NT2/D1 (cell line): ENCODE measurements around the gene CPD.

Source experiments
- DNase-seq: peaks from one replicate; pipeline ENCODE4 v3.0.0-alpha.2; 2011; ENCODE audit warnings: low read depth, low spot score
- H3K27me3 ChIP-seq: 2 replicates; pipeline ENCODE4 v1.6.0; 2011; ENCODE audit warnings: mild to moderate bottlenecking; ENCODE audit not compliant: insufficient read length, insufficient read depth
- H3K36me3 ChIP-seq: 2 replicates; pipeline ENCODE4 v1.6.1; 2011; ENCODE audit warnings: mild to moderate bottlenecking, low read length, mixed read lengths; ENCODE audit not compliant: insufficient read depth, insufficient read length
- H3K4me1 ChIP-seq: 2 replicates; pipeline ENCODE4 v1.5.1; 2011; ENCODE audit not compliant: insufficient read depth, insufficient read length
- H3K4me3 ChIP-seq: 2 replicates; pipeline ENCODE4 v1.5.1; 2011; ENCODE audit warnings: low read depth; ENCODE audit not compliant: insufficient read length
- H3K9ac ChIP-seq: 2 replicates; pipeline ENCODE4 v1.6.0; 2011; ENCODE audit warnings: low read depth; ENCODE audit not compliant: insufficient read length
- H3K9me3 ChIP-seq: 2 replicates; pipeline ENCODE4 v1.5.1; 2011; ENCODE audit warnings: mild to moderate bottlenecking, low read length; ENCODE audit not compliant: insufficient read depth
- SUZ12 ChIP-seq: IDR thresholded peaks from 2 replicates; pipeline ENCODE4 v1.6.1; 2011; ENCODE audit not compliant: insufficient read length, insufficient read depth; ENCODE audit errors: extremely low read depth
- YY1 ChIP-seq: IDR thresholded peaks from 2 replicates; pipeline ENCODE4 v1.6.1; 2011; ENCODE audit not compliant: insufficient read length, insufficient read depth
- ZNF274 ChIP-seq: IDR thresholded peaks from 2 replicates; pipeline ENCODE4 v1.6.1; 2011; ENCODE audit warnings: mild to moderate bottlenecking, low read depth, low read length

The CPD gene

GRCh38 chr17:30505868-30506417 lies 127.2 kb downstream of the CPD start:
- no peak overlapping the region for H3K4me3 ChIP-seq
- no peak for TF ChIP-seq ZNF274
- TF ChIP-seq SUZ12 = no peak
- no peaks in the 10 kb centered on the region for H3K9me3 ChIP-seq
- H3K36me3 ChIP-seq = peaks cover 34% of the 10 kb centered on the region
- H3K4me1 ChIP-seq = peaks cover 4% of the 10 kb centered on the region
- no peak overlapping the region for H3K9ac ChIP-seq
- no peaks in the 10 kb centered on the region for H3K27me3 ChIP-seq
- DNase-seq = no peak

GRCh38 chr17:30506481-30506880 lies 127.8 kb downstream of the CPD start:
- H3K4me3 ChIP-seq = no peak overlapping the region
- DNase-seq = no peak
- no peaks in the 10 kb centered on the region for H3K27me3 ChIP-seq
- TF ChIP-seq ZNF274 (no peak), YY1 (no peak), SUZ12 (no peak)
- H3K36me3 ChIP-seq = peaks cover 31% of the 10 kb centered on the region
- peaks cover 4% of the 10 kb centered on the region for H3K4me1 ChIP-seq
- H3K9ac ChIP-seq = no peak overlapping the region
- no peaks in the 10 kb centered on the region for H3K9me3 ChIP-seq

- H3K36me3 ChIP-seq = peaks cover 48% of the 10 kb centered on the region
- H3K4me1 ChIP-seq = no peaks in the 10 kb centered on the region
These were observed 134.6 kb downstream of the CPD start for GRCh38 chr17:30513346-30513745.

GRCh38 chr17:30514895-30515596 lies 136.3 kb downstream of the CPD start:
- H3K36me3 ChIP-seq = peaks cover 58% of the 10 kb centered on the region

More at GRCh38 chr17:30513346-30513745, 134.6 kb downstream of the CPD start:
- H3K9ac ChIP-seq = no peak overlapping the region
- no peaks in the 10 kb centered on the region for H3K27me3 ChIP-seq
- DNase-seq = no peak
- H3K9me3 ChIP-seq = no peaks in the 10 kb centered on the region
- TF ChIP-seq ZNF274 = no peak
- TF ChIP-seq SUZ12 = no peak
- no peak for TF ChIP-seq YY1
- H3K4me3 ChIP-seq = no peak overlapping the region

GRCh38 chr17:30517786-30518185 lies 139.1 kb downstream of the CPD start:
- H3K4me3 ChIP-seq = no peak overlapping the region

More at GRCh38 chr17:30514895-30515596, 136.3 kb downstream of the CPD start:
- no peaks in the 10 kb centered on the region for H3K4me1 ChIP-seq
- no peak overlapping the region for H3K4me3 ChIP-seq
- peaks cover 5% of the 10 kb centered on the region for H3K9me3 ChIP-seq
- H3K27me3 ChIP-seq = no peaks in the 10 kb centered on the region
- DNase-seq = no peak
- TF ChIP-seq SUZ12 = no peak
- no peak overlapping the region for H3K9ac ChIP-seq

GRCh38 chr17:30519166-30519565 lies 140.4 kb downstream of the CPD start:
- no peaks in the 10 kb centered on the region for H3K27me3 ChIP-seq
- TF ChIP-seq SUZ12 = no peak
- TF ChIP-seq ZNF274 = no peak
- no peak for TF ChIP-seq YY1
- no peak overlapping the region for H3K4me3 ChIP-seq
- H3K36me3 ChIP-seq = peaks cover 59% of the 10 kb centered on the region
- H3K9me3 ChIP-seq = peaks cover 27% of the 10 kb centered on the region
- H3K9ac ChIP-seq = no peak overlapping the region
- no peak for DNase-seq
- H3K4me1 ChIP-seq = no peaks in the 10 kb centered on the region

More at GRCh38 chr17:30517786-30518185, 139.1 kb downstream of the CPD start:
- Histone ChIP-seq H3K27me3 (no peaks in the 10 kb centered on the region), H3K4me1 (no peaks in the 10 kb centered on the region), H3K9me3 (peaks cover 26% of the 10 kb centered on the region), H3K36me3 (peaks cover 71% of the 10 kb centered on the region), H3K9ac (no peak overlapping the region)
- TF ChIP-seq SUZ12 (no peak), ZNF274 (no peak), YY1 (no peak)
- no peak for DNase-seq
